GM10266 (cell line): Measurements from ENCODE around the gene KRT79.

Experiments
- DNase-seq: peaks from one replicate; pipeline ENCODE4 v3.0.0; 2012; ENCODE audit errors: extremely low spot score
- CTCF ChIP-seq: IDR thresholded peaks from 2 replicates; pipeline ENCODE4 v1.5.1; 2012; ENCODE audit warnings: mild to moderate bottlenecking, low read depth; ENCODE audit not compliant: control insufficient read depth, insufficient read depth; ENCODE audit errors: missing control alignments

The KRT79 gene

GRCh38 chr12:52874573-52875435, 40.7 kb upstream of the KRT79 start:
- DNase-seq, result no peak
- no peak for TF ChIP-seq CTCF

GRCh38 chr12:52873832-52874572, 39.9 kb upstream of the KRT79 start:
- no peak for DNase-seq
- no peak for TF ChIP-seq CTCF

DNA sequence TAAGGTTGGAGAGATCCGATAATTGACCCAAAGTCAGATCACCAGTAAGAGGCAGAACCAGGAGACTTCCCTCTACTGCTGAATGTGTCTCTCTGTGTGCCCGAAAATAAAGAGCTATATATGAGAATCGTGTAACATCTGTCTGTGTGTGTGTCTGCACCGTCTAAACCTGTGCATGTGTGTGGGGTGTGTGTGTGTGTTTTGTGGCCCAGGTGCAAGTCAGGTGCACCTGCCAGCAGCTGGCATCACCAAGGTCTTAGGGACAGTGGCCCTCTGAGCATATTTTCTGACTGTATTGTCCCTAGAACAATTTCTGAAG, 39.4 kb upstream of the KRT79 start:
- no peak for DNase-seq
- no peak for TF ChIP-seq CTCF

GRCh38 chr12:52872644-52873389, 38.7 kb upstream of the KRT79 start:
- no peak for TF ChIP-seq CTCF

GRCh38 chr12:52871291-52872039, 37.4 kb upstream of the KRT79 start:
- DNase-seq, result no peak

More at GRCh38 chr12:52872644-52873389, 38.7 kb upstream of the KRT79 start:
- no peak for DNase-seq

More at GRCh38 chr12:52871291-52872039, 37.4 kb upstream of the KRT79 start:
- no peak for TF ChIP-seq CTCF
